Measurements from ENCODE around the gene RGS7BP. TPM values are rescaled to one million over a fixed set of nuclear protein-coding genes. Genes with fewer than 3 reads are reported as not detected.

The RGS7BP gene
- total RNA-seq, 3 donors from 2014 or later, result under 0.01 to 1.4 (median 0.29) TPM

DNA sequence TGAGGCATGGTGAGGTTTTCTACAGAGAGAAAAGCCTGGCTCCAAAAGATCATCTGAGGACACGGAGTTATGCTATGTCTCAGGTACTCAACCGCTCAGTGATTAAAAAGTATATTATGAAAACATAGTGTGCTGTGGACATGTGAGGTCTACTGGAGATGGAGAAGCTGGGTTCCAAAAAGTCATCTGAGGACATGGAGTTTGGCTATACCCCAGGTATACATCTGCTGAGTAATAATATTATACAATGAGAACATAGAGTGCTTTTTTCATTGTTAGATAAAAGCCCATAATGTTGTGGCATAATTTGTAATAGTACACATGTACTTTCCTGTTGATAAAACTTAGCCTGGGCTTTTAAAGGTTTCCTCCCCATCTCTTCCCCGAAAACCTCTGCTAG lies 113.8 kb downstream of the RGS7BP start:
- TF ChIP-seq POLR2A (IDR thresholded peaks at IDR 0.05), result no peak
- TF ChIP-seq POLR2AphosphoS5 (IDR thresholded peaks at IDR 0.05), result no peak
- TF ChIP-seq, protein P1, sequence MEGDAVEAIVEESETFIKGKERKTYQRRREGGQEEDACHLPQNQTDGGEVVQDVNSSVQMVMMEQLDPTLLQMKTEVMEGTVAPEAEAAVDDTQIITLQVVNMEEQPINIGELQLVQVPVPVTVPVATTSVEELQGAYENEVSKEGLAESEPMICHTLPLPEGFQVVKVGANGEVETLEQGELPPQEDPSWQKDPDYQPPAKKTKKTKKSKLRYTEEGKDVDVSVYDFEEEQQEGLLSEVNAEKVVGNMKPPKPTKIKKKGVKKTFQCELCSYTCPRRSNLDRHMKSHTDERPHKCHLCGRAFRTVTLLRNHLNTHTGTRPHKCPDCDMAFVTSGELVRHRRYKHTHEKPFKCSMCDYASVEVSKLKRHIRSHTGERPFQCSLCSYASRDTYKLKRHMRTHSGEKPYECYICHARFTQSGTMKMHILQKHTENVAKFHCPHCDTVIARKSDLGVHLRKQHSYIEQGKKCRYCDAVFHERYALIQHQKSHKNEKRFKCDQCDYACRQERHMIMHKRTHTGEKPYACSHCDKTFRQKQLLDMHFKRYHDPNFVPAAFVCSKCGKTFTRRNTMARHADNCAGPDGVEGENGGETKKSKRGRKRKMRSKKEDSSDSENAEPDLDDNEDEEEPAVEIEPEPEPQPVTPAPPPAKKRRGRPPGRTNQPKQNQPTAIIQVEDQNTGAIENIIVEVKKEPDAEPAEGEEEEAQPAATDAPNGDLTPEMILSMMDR (IDR thresholded peaks at IDR 0.05), result no peak
- Histone ChIP-seq H3K4me1 (no peaks in the 10 kb centered on the region), H3K27me3 (no peaks in the 10 kb centered on the region), H3K4me3 (no peak overlapping the region), H3K9me3 (no peaks in the 10 kb centered on the region), H3K27ac (no peak overlapping the region), H3K36me3 (no peaks in the 10 kb centered on the region)
- intact Hi-C loops (cut with DNase I; ENCODE audit: low total_unique reads), result loop anchor here (5.0 kb wide), 1 partner anchor 392 kb away; no protein-coding TSS in a partner anchor
- no peak for DNase-seq (ENCODE audit: low spot score in 2 of 2)

DNA sequence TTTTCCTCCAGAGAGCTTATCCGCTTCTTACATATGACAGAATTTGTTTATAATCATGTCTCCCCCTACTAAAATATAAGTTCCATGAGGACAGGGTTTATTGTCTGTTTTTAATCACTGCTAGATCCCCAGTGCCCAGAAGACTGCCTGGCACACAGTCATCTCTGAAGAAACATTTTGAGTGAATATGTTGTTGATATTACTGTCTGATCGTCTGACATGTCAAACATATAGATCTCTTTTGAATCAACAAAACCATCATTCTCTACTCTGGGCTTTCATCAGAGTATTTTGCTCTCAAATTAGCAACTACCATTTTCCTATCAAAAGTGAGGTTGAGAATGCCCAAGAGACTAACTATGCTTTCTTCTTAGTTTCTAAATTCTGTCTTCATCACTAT lies 117.2 kb downstream of the RGS7BP start:
- intact Hi-C loops (cut with DNase I; ENCODE audit: low total_unique reads), result loop anchor here (5.0 kb wide), 1 partner anchor 396 kb away; no protein-coding TSS in a partner anchor
- Histone ChIP-seq H3K4me1 (no peaks in the 10 kb centered on the region), H3K27me3 (no peaks in the 10 kb centered on the region), H3K36me3 (no peaks in the 10 kb centered on the region), H3K9me3 (no peaks in the 10 kb centered on the region), H3K4me3 (no peak overlapping the region), H3K27ac (no peak overlapping the region)
- TF ChIP-seq POLR2AphosphoS5 (IDR thresholded peaks at IDR 0.05), result no peak
- TF ChIP-seq POLR2A (IDR thresholded peaks at IDR 0.05), result no peak
- TF ChIP-seq, protein P1 (IDR thresholded peaks at IDR 0.05), result no peak
- no peak for DNase-seq (ENCODE audit: low spot score in 2 of 2)

DNA sequence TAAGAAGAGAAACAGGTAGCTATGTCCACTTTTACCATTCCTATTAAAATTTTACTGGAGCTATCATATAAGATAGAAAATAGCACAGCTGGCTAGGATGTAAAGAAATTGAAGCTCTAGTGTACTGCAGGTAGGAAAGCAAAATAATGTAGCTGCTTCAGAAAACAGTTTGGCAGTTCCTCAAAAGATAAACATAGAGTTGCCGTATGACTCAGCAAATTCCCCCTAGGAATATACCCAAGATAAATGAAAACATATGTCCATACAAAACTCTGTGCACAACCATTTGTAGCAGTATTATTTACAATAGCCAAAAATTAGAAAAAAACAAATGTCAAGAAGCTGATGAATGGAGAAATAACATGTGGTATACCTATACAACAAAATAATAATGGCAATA lies 119.9 kb downstream of the RGS7BP start:
- Histone ChIP-seq H3K27ac (no peak overlapping the region), H3K4me3 (no peak overlapping the region), H3K27me3 (no peaks in the 10 kb centered on the region), H3K36me3 (no peaks in the 10 kb centered on the region), H3K9me3 (no peaks in the 10 kb centered on the region), H3K4me1 (no peaks in the 10 kb centered on the region)
- intact Hi-C loops (cut with DNase I; ENCODE audit: low total_unique reads), result no loop called here
- DNase-seq (ENCODE audit: low spot score in 2 of 2), result no peak
- TF ChIP-seq, protein P1 (IDR thresholded peaks at IDR 0.05), result no peak
- TF ChIP-seq POLR2AphosphoS5 (IDR thresholded peaks at IDR 0.05) (no peak), POLR2A (IDR thresholded peaks at IDR 0.05) (no peak)

DNA sequence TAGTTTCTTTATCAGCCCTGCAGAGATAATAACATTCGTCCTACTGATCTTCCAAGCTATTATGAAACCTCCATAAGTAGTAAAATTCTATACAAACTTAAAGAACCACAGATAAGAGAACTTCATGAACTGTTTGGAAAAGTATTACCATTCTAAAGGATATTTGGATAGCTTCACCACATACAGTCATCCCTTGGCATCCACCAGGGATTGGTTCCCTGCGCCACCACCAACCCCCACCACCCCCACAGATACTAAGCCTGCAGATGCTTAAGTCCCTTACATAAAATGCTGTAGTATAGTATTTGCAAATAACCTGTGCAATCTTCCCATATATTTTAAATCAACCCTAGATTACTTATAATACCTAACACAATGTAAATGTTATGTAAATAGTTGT lies 123.1 kb downstream of the RGS7BP start:
- H3K4me1 ChIP-seq, result no peaks in the 10 kb centered on the region

DNA sequence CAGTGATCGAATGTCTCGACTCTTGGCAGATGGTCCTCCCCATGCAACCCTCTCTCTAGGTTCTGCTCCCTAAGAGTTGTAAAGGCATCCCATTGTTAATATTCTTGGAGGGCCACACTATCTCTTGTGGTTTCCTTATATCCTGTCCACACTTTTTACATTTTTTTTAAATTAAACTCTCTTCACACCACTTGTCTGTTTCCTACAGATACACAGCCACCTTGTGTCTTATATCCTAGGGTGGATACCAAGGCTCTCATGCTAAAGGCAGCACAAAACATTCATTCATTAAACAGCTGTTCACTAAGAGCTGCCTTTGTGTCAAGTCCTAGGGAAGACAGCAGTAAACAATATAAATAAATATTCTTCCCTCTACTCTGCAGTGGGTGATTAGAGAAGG lies 124.0 kb downstream of the RGS7BP start:
- no peak overlapping the region for H3K4me3 ChIP-seq
- no peak for DNase-seq (ENCODE audit: low spot score in 2 of 2)
- intact Hi-C loops (cut with DNase I; ENCODE audit: low total_unique reads), result no loop called here
- no peaks in the 10 kb centered on the region for H3K4me1 ChIP-seq
- TF ChIP-seq, protein P1 (IDR thresholded peaks at IDR 0.05), result no peak
- TF ChIP-seq POLR2AphosphoS5 (IDR thresholded peaks at IDR 0.05), result no peak
- no peak for TF ChIP-seq POLR2A (IDR thresholded peaks at IDR 0.05)
- no peaks in the 10 kb centered on the region for H3K36me3 ChIP-seq
- H3K27me3 ChIP-seq, result no peaks in the 10 kb centered on the region
- no peak overlapping the region for H3K27ac ChIP-seq
- no peaks in the 10 kb centered on the region for H3K9me3 ChIP-seq

More for the DNA sequence above, 123.1 kb downstream of the RGS7BP start:
- H3K27me3 ChIP-seq, result no peaks in the 10 kb centered on the region
- no peaks in the 10 kb centered on the region for H3K36me3 ChIP-seq
- H3K4me3 ChIP-seq, result no peak overlapping the region
- no peak overlapping the region for H3K27ac ChIP-seq
- intact Hi-C loops (cut with DNase I; ENCODE audit: low total_unique reads), result no loop called here
- no peak for DNase-seq (ENCODE audit: low spot score in 2 of 2)
- no peaks in the 10 kb centered on the region for H3K9me3 ChIP-seq
- TF ChIP-seq, protein P1 (IDR thresholded peaks at IDR 0.05), result no peak
- TF ChIP-seq POLR2A (IDR thresholded peaks at IDR 0.05), result no peak
